ENCODE measurements around the gene AP1AR. TPM values are rescaled to one million over a fixed set of nuclear protein-coding genes. Genes with fewer than 3 reads are reported as not detected.

AP1AR gene
- total and polyA plus RNA-seq, 2 donors (not counting 3 experiments of a cell fraction or from before 2014, with no cell fraction given), result 6.6 to 18.6 TPM

DNA sequence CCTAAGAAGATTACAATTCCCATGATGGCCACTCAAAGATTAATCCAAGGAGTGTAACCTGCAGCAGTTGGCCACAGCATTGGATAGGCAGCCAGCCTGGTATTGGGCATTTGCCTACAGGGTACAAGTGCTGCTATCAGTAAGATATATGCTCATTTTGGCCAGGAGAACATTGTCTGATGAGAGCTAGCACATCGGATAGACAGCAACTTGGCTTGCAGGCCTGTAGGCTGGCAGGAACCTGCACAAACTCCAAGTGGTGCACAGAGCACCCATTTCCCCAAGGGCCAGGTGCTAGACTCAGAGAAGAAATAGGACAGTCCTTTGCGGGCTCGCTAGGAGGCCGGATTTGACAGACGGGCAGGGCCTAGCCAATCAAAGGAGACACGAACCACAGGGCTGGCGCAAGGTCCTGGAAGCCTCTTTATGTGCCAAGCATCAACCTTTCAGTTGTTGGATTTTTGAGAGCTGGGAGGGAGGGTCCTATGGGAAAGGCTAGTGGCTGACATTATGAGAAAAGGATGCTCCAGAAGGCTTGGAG lies 11.7 kb upstream of the AP1AR start:
- DNase-seq (ENCODE audit: low read depth, low spot score), result no peak
- BruUV-seq (replicated peaks), result no TSS peak
- no peaks in the 10 kb centered on the region for H3K4me1 ChIP-seq (ENCODE audit: control insufficient read depth, extremely low read depth, insufficient read depth, low read length)
- H3K9me1 ChIP-seq (replicated peaks; ENCODE audit: control insufficient read depth, extremely low read depth, insufficient read depth, low read length), result no peaks in the 10 kb centered on the region
- no peak for FAIRE-seq
- no peaks in the 10 kb centered on the region for H3K9me3 ChIP-seq (replicated peaks; ENCODE audit: control insufficient read depth, insufficient read depth, low read length)
- no peaks in the 10 kb centered on the region for H4K20me1 ChIP-seq (replicated peaks; ENCODE audit: control insufficient read depth, extremely low read depth, insufficient read depth, low read length)
- H3K4me2 ChIP-seq (ENCODE audit: insufficient read depth, low read length), result no peak overlapping the region
- no peaks in the 10 kb centered on the region for H3K79me2 ChIP-seq (ENCODE audit: control insufficient read depth, insufficient read depth, low read length)
- H2AFZ ChIP-seq (ENCODE audit: low read depth, low read length), result no peak overlapping the region
- no peaks in the 10 kb centered on the region for H3K36me3 ChIP-seq (ENCODE audit: control insufficient read depth in 2 of 2, extremely low read depth in 1 of 2, insufficient read depth in 2 of 2, low read length in 2 of 2)
- TF ChIP-seq MAX (IDR thresholded peaks at IDR 0.05; ENCODE audit: insufficient read depth, insufficient read length), result no peak
- no peak for TF ChIP-seq POLR2AphosphoS5 (IDR thresholded peaks at IDR 0.05; ENCODE audit: insufficient read depth, low read depth, low read length)
- no peak for TF ChIP-seq CTCF (IDR thresholded peaks at IDR 0.05; ENCODE audit: extremely low read depth in 1 of 2, insufficient read depth in 1 of 2, low read depth in 1 of 2, low read length in 2 of 2)
- TF ChIP-seq EZH2 (IDR thresholded peaks at IDR 0.05; ENCODE audit: borderline replicate concordance, low read depth, low read length, severe bottlenecking), result no peak
- no peak for TF ChIP-seq POLR2A (IDR thresholded peaks at IDR 0.05; ENCODE audit: low read depth, low read length)
- TF ChIP-seq GATA2 (IDR thresholded peaks at IDR 0.05; ENCODE audit: insufficient read depth, insufficient read length, low read depth, low read length), result no peak
- no peak for TF ChIP-seq MYC (IDR thresholded peaks at IDR 0.05; ENCODE audit: low read depth, low read length)
- no peak for TF ChIP-seq JUN (IDR thresholded peaks at IDR 0.05; ENCODE audit: borderline replicate concordance, insufficient read depth, insufficient read length, low read depth)
- no peak for TF ChIP-seq FOS (IDR thresholded peaks at IDR 0.05; ENCODE audit: borderline replicate concordance, insufficient read depth, low read length)
- no peak overlapping the region for H3K4me3 ChIP-seq (replicated peaks in 1 of 3; ENCODE audit: insufficient read depth in 1 of 3, low read depth in 1 of 3, low read length in 3 of 3)
- ChIA-PET CTCF (interaction anchor here (0.7 to 0.9 kb wide), 2 partner anchors 13 to 496 kb away, joined by 3 to 5 read pairs; no protein-coding TSS in a partner anchor), POLR2A (no interaction called here)
- intact Hi-C loops (cut with micrococcal nuclease), result no loop called here
- H3K27me3 ChIP-seq (ENCODE audit: control insufficient read depth in 2 of 2, insufficient read depth in 2 of 2, low read length in 2 of 2), result no peaks in the 10 kb centered on the region
- H3K27ac ChIP-seq (ENCODE audit: insufficient read depth, low read depth, low read length), result no peak overlapping the region
- no peak overlapping the region for H3K9ac ChIP-seq (replicated peaks; ENCODE audit: extremely low read depth, insufficient read depth, low read length)
- dilution Hi-C loops (cut with MboI; ENCODE audit: extremely low pct_ligation_motif_present, low sequenced_read_pairs), result no loop called here
